ENCODE results near the gene BRINP3.

Gene BRINP3

DNA sequence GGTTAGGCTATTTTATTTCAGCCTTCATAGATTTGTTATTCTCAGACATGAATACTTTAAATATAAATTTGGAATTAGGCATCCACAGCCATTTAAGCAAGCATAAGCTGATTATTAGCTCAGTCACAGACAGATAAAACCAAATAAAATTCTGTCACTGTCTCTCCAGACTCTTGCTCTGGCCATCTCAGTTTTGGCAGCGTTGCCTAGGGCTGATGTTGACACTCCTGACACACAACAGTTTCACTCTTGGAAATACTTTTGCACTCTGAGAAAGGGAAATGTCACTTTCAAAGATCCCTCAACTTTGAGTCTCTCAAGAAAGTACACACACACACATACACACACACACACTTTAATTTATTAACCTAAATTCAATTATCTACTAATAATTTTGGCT, 372.7 kb downstream of the BRINP3 start:
- DNase-seq (ENCODE audit: low read depth): no peak

DNA sequence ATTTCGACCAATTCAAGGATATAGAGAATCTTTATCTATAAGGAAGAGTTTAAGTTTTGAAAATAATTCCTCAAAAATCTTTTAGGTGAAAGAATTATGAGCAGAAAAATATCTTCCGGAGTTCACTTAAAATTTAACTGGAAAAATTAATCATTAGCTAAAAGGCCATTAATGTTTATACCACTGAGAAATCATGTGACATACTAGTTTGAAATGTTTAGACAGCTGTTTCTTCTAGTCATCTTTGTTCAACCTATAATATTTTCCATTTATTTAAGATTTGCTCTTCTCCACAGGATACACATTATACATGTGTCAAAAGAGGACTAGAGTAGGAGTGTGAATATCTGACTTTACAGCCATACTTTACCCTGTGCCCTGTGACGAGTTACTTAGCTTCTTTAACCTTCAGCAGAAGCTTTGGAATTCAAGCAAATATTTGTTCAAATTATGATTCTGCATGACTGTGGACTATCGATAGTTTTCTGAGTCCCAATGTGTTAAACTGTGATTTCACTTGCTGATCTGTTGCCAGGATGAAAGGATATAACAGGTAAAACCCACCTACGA, 374.8 kb downstream of the BRINP3 start:
- DNase-seq (ENCODE audit: low read depth): no peak

- DNase-seq (ENCODE audit: low read depth): no peak
Observed at GRCh38 chr1:190101756-190102155, 375.9 kb downstream of the BRINP3 start.

GRCh38 chr1:190098756-190099155, 378.9 kb downstream of the BRINP3 start:
- no peak for DNase-seq (ENCODE audit: low read depth)

DNA sequence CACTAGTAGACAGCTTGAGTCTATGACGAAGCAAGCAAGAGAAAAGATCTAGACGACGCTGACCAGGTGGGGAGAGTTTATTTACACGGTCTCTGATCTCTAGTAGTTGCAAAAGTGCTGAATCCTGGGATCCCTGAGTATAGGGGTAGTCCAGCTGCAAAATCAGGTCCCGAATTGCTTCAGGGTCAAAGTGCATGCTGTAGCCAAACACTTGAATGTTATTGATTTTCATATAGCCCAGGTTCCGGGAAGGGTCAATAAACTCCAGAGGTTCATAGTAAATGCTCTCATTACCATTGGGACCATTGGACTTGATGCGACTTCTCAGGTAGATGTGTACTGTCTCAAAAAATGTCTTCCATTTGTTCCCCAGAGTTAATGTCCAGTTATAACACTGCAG, 379.6 kb downstream of the BRINP3 start:
- DNase-seq (ENCODE audit: low read depth): no peak

DNA sequence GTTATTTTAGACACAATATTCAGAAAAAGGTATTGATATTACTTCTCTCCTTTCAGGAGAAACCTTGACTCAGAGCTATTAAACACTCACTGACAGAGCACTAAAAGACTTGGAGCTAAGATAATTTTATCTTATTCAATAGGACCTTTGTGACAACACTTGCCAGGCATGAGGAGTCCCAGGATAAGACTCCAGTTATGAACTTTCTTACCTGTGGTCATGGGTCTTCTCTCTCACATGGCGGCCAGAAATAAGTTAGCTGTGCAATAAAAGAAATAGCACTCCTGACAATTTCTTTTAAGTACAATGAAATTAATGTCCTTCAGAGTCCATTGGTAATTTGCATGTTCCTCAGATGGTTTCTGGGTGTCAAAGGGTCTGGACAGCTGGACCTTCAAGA, 382.1 kb downstream of the BRINP3 start:
- no peak for DNase-seq (ENCODE audit: low read depth)

DNA sequence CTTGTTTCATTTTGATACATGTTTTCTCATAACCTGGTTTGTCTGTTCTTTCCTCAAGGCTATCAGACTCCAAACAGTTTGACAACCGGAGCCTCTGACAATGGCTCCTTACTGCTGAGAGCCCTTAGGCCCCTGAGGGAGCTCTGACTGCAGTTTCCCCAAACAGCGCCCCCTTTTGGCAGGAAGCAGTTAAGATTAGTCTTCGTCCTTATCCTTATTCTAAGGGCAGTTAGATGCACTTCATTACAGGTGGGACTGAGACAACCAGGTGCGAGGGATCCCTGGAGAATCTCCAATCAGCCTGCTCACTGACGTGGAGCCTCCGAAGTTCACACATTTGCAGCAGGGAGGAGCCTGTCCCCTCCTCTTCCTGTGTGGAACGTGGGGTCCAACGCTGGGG, 393.1 kb downstream of the BRINP3 start:
- no peak for DNase-seq (ENCODE audit: low read depth)

GRCh38 chr1:190068304-190068703, 409.4 kb downstream of the BRINP3 start:
- DNase-seq (ENCODE audit: low read depth): no peak

- DNase-seq (ENCODE audit: low read depth): no peak
Observed at GRCh38 chr1:190067592-190067991, 410.1 kb downstream of the BRINP3 start.

DNA sequence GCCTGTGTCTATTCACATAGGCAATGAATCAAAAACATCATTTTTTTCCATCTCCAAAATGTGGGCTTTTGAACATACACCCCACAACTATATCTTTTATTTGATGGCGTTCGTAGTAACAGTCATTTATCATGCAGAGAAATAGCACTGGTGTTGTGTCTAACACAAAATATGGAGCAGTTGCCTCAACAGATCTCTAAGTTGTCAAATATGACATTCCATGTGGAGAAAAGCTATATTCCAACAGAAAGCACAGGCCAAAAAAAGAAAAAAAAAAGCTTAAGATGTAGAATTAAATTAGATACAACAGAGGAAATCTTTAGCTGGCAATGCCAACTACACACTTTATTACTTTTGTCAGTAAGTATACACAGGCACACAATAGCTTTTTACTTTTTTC, 411.7 kb downstream of the BRINP3 start:
- no peak for DNase-seq (ENCODE audit: low read depth)

- no peak for DNase-seq (ENCODE audit: low read depth)
Observed at GRCh38 chr1:190049314-190049713, 428.4 kb downstream of the BRINP3 start.

Data from stimulated activated CD8-positive, alpha-beta memory T cell treated with anti-CD3 and anti-CD28 coated beads, Interleukin-12 subunit alpha, Interleukin-12 subunit beta, amount 100 ng/mL, for 4 hours (primary cell).